Ureter (tissue), 1 donor: ENCODE measurements around the gene SYT2. TPM values are rescaled to one million over a fixed set of nuclear protein-coding genes. Genes with fewer than 3 reads are reported as not detected.
"Not testable (repeated sequence)": the region's sequence is repeated elsewhere in the genome, so short reads cannot be mapped to it uniquely, and the experiment has no call there.

Experiments
- DNase-seq: peaks from one replicate; pipeline ENCODE4 v3.0.0-alpha.2; 2020; ENCODE audit warnings: low spot score
- total RNA-seq: library from RNA; stranded (reverse); gene quantifications from one replicate; pipeline ENCODE4 v1.2.4, GENCODE V29; 2023
- donor health status: DM: yes; HTN: yes; CAD: no.

The SYT2 gene
- total RNA-seq, 1 donor from 2014 or later: not detected

GRCh38 chr1:202624088-202624780, 86.0 kb downstream of the SYT2 start:
- no peak for DNase-seq

DNA sequence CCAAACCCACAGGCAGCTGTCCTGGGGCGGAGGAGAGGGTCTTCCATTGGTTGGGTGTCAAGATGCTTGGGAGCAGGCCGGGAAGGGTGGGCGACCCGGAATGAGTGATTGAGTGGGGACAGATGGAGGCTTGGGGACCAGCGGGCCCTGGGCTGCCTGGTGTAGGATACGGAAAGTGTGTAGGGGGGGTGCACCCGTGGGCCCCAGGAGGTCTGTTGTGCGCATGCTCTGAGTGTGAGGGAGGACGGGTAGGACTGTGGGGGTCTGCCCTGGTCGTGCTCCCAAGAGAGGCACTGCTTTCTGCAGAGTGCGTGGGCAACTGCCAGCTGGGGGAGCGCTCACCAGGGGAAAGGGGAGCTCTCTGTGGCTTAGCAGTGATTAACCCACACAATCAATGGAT, 86.8 kb downstream of the SYT2 start:
- not testable (repeated sequence) for DNase-seq

GRCh38 chr1:202623075-202623474, 87.2 kb downstream of the SYT2 start:
- DNase-seq: no peak

- no peak for DNase-seq
Measured at GRCh38 chr1:202622388-202622787, 87.9 kb downstream of the SYT2 start.

DNA sequence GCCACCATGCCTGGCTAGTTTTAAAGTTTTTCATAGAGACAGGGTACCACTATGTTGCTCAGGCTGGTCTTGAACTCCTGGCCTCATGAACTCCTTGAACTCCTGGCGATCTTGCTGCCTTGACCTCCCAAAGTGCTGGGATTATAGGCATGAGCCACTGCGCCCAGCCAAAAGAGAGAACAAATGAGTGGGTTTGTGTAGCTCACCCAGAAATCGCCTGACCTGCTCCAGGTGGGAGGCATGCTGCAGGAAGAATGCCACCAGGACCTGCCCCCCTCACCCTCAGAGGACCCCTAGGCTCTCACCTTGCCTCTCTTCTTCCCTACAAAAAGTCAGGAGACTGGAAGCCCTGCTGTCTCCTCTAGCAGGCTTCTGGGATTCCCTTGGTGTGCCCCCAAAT, 88.8 kb downstream of the SYT2 start:
- no peak for DNase-seq

GRCh38 chr1:202620036-202620435, 90.2 kb downstream of the SYT2 start:
- DNase-seq: not testable (repeated sequence)

- no peak for DNase-seq
Measured at GRCh38 chr1:202619505-202619904, 90.7 kb downstream of the SYT2 start.

GRCh38 chr1:202619012-202619411, 91.2 kb downstream of the SYT2 start:
- DNase-seq: not testable (repeated sequence)

- DNase-seq: no peak
Measured at GRCh38 chr1:202616355-202616915, 93.8 kb downstream of the SYT2 start.

GRCh38 chr1:202615501-202616354, 94.5 kb downstream of the SYT2 start:
- DNase-seq: no peak

GRCh38 chr1:202615208-202615500, 95.1 kb downstream of the SYT2 start:
- not testable (repeated sequence) for DNase-seq

DNA sequence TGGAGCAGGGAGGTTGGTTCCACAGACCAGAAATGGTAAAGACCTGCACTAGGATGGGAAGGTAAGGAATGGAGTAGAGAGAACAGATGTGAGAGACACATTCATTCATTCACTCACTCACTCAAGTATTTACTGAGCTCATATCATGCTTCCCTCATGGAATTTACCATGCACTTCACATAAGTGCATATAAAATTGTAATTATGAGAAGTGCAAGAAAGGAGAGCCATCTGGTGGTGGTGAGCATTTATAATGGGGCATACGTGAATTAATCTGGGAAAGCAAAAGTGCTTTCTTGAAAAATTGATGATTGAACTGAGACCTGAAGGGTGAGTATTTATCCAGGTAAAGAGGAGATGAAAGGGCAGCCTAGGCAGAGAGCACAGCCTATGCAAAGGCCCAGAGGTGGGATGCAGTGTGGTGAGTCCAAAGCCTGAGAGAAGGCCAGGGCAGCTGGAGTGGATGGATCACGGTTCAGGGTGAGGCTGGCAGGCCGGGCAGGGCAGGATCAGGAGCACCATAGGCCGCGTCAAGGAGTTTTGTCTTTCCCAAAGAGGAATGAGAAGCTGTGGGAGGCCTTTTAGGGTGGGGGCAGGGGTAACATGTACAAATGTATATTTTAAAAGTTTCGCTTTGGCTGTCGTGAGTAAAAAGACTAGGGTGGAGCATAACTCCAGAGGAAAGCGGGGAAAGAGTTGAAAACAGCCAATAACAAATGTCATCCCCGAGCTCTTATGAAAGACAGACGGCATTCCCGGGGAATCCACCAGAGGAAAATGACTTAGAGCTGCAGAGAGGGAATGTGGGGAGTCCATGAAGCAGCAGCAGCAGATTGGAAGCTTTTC, 95.7 kb downstream of the SYT2 start:
- DNase-seq: not testable (repeated sequence)

DNA sequence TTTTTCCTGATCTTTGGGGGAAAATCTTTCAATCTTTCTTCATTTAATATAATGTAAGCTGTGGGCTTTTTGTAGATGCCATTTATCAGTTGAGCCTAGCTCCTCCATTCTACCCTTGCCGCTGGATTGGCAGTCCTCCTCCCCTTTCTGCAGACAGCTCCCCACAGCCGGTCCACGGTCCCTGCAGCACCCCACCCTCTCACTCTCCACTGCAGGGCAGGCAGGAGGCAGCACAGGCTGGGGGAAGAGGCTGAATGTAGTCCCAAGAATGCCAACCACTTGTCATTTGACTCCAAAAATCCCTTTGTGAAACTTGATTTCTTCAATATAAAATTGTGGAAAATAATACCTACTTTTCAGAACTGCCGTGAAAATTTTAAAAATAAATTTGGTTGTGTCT, 96.7 kb downstream of the SYT2 start:
- no peak for DNase-seq

- not testable (repeated sequence) for DNase-seq
Measured at GRCh38 chr1:202612036-202612435, 98.2 kb downstream of the SYT2 start.

GRCh38 chr1:202605515-202605914, 104.7 kb downstream of the SYT2 start:
- no peak for DNase-seq

DNA sequence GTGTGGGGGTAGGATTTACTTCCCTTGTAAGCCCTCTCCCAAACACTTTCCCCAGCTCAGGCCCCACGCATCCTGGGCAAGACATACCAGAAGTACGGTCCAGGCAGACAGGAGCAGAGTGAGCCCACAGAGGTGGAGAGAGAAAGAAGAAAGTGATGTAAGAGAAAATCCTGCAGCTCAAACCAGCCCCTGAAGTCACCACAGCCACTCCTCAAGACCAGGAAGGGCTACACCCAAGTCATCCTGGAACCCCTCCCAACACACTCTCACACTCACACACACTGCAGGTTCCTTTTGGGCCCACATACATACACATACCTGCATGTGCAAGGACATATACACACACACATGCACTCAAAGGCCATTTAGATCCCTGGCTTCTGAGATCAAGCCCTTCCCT, 106.8 kb downstream of the SYT2 start:
- no peak for DNase-seq

- DNase-seq: no peak
Measured at GRCh38 chr1:202600432-202601041, 109.7 kb downstream of the SYT2 start.

- peak; percentile 77 for DNase-seq
Measured at GRCh38 chr1:202599669-202600431, 110.4 kb downstream of the SYT2 start.

GRCh38 chr1:202597090-202597761, 113.0 kb downstream of the SYT2 start:
- no peak for DNase-seq

- no peak for DNase-seq
Measured at GRCh38 chr1:202596638-202597037, 113.6 kb downstream of the SYT2 start.
